GM20000 (cell line): ENCODE data around the gene C1orf210.

Experiments
- DNase-seq: peaks from one replicate; pipeline ENCODE4 v3.0.0; 2012; ENCODE audit warnings: low spot score
- TF ChIP-seq, protein P1 (sequence below): IDR thresholded peaks from 2 replicates; pipeline ENCODE4 v1.5.1; 2012; ENCODE audit warnings: mild to moderate bottlenecking, control low read depth; ENCODE audit errors: extremely low read depth, missing control alignments

C1orf210 gene

DNA sequence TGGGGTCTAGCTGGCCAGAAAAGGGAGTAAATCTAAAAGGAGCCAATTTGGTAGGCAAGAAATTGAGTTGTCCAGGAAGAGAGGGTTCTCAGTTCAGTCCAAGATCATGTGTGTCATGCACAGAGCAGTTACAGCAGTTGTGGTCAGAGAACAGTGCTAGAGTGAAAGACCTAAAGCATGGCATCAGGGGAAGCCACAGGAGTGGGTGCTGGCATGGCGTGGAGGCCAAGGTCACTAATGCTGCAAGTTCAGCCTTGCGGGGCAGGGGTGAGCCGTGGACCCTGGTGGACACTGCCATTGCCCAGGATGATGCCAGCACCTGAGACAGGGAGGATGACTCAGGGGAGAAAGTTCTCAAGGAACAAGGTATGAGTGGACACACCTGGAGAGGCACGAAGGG is 32.2 kb downstream of the C1orf210 start:
- TF ChIP-seq, protein P1, sequence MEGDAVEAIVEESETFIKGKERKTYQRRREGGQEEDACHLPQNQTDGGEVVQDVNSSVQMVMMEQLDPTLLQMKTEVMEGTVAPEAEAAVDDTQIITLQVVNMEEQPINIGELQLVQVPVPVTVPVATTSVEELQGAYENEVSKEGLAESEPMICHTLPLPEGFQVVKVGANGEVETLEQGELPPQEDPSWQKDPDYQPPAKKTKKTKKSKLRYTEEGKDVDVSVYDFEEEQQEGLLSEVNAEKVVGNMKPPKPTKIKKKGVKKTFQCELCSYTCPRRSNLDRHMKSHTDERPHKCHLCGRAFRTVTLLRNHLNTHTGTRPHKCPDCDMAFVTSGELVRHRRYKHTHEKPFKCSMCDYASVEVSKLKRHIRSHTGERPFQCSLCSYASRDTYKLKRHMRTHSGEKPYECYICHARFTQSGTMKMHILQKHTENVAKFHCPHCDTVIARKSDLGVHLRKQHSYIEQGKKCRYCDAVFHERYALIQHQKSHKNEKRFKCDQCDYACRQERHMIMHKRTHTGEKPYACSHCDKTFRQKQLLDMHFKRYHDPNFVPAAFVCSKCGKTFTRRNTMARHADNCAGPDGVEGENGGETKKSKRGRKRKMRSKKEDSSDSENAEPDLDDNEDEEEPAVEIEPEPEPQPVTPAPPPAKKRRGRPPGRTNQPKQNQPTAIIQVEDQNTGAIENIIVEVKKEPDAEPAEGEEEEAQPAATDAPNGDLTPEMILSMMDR, result no peak

DNA sequence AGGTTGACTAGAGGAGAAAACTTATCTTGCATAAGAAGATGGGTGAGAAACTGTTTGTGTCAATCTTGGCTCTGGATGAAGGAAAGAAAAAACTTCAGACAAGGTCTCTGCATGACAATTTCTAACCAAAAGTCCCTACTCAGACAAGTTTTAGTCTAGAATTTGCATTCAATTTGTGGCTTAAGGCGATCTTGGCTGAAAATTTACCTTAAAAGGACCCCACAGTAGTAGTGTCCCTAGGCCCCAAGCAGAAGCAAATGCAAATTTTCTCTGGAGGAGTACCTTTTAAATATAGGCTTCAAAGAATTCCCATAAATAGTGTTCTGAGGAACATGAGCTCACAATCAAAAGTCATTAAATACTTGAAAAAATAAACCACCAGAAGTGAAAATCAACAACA is 33.2 kb downstream of the C1orf210 start:
- no peak for DNase-seq

More for the DNA sequence above, 32.2 kb downstream of the C1orf210 start:
- no peak for DNase-seq

DNA sequence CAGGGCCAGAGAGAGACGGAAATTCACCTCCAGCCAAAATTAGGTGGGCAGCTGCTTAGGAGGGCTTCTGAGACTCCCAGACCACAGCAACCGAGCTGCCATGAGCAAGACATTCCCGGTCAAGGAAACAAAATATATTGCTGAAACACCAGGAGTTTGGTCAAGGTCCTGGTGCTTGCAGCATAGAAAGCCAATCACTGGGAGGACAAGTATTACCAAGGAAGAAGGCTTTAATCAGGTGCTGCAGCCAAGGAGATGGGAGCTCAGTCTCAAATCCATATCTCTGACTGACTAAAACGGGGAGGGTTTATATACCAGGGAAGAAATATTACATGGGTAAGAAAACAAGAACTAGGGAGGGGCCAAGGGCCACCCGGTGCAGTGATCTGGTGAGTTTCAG is 34.4 kb downstream of the C1orf210 start:
- TF ChIP-seq, protein P1, result no peak
- no peak for DNase-seq

More for the DNA sequence above, 33.2 kb downstream of the C1orf210 start:
- TF ChIP-seq, protein P1, result no peak

DNA sequence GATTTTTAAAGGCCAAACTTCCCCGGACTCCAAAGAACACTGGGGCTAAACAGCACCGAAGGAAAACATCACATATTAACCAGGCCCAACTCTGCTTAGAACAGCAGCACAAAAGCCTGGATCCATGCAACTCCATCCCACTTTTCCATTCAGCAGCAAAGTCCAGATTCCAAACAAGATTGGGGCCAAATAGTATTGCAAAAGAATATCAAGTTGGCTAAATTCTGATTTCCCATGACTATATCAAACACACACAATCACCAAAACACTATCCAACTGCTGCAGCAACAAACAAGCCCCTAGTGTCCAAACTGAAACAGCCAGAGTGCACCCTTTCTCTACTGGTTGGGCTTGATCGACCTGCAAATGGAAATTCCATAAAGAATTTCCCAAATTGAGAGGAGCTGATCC is 35.0 kb downstream of the C1orf210 start:
- TF ChIP-seq, protein P1, result no peak
- DNase-seq, result no peak

DNA sequence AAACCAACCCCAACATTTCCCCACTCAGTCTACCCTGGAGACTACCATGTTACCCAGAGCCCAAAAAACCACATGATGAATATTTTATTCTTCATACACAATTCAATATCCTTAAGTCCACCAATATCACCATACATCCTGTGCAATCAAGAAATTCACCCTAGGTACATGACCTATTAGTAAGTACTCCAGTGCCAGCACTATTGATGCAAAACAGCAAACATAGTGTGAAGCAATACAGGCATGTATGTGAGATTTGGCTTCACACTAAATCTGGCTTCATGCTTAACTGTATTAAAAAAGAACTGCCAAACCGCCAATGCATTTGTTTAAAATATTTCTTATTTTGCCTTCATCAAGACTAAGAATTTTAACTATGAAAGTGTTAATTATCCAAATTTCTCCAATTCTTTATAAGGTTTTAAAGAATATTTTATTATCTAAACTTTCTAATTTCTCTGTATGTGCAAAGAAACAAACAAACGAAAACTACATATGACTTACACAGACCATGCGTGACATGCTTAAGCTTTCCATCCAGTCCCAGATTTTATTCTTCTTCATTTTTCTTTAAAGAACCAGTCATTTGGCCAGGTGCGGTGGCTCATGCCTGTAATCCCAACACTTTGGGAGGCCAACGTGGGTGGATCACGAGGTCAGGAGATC is 38.0 kb downstream of the C1orf210 start:
- no peak for DNase-seq
- TF ChIP-seq, protein P1, result no peak

DNA sequence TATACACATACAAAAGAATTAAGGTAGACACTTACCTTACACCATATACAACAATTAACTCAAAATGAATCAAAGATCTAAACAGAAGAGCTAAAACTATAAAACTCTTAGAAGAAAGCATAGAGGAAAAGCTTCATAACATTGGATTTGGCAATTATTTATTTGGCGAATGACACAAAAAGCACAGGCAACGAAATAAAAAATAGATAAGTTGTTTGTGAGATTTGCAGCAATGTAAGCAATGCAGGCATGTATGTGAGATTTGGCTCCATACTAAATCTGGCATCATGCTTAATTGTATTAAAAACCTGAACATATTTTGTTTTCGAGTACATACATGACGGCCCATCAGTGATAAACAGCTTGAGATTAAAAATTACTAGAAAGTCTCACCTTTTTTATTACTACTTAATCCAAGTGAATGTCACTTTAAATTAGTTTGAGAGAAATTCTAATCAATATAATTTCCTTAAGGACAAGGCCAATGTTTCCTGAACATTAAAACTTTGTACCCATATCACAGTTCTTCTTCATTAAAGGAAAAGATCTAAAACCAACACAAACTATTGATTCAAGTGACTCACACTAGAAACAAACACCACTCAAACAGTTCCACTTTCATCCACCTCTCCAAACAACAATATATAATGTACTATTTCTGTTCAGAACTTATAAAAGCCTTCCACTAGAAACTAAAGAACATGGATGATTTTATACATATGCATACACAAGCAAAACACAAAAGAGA is 38.7 kb downstream of the C1orf210 start:
- DNase-seq, result no peak
- TF ChIP-seq, protein P1, result no peak

DNA sequence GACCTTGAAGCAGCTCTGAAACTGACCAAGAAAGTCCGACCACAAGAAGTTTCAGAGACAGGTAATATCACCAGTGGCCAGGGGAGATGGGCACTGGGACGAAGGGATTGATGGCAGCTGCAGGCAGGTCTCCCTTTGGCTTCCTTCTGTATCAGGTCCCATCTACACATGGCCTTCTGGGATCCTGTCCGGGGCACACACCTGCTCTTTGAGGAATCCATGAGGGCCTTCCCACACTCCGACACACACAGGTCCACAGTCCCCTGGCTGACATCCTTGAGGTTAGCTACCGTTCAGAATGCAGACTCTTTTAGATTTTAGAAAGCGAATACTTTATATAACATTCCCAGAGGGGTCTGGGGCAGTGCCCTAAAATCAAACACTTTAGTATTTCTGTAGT is 42.1 kb downstream of the C1orf210 start:
- TF ChIP-seq, protein P1, result no peak
- no peak for DNase-seq
